Neural progenitor cell (in vitro differentiated cells): ENCODE data around the gene MAT2A. TPM values are rescaled to one million over a fixed set of nuclear protein-coding genes. Genes with fewer than 3 reads are reported as not detected.
A peak's percentile ranks its signal among the peaks of the same experiment; 100 is the strongest.

ENCODE experiments used
- DNase-seq: peaks from one replicate; pipeline ENCODE4 v3.0.0-alpha.2; 2016; ENCODE audit warnings: low spot score
- H2AFZ ChIP-seq: fragments of 200-600 bp; sonication (generic); replicated peaks from 2 replicates; pipeline ENCODE4 v1.6.1; 2016; ENCODE audit warnings: antibody characterized with exemption
- H3F3A ChIP-seq: fragments of 200-600 bp; sonication (generic); 2 replicates; pipeline ENCODE4 v1.6.1; 2016; ENCODE audit warnings: antibody characterized with exemption, low read depth
- H3K27ac ChIP-seq: fragments of 200-600 bp; sonication (generic); 2 replicates; pipeline ENCODE4 v1.5.1; 2016; ENCODE audit warnings: mild to moderate bottlenecking
- H3K27me3 ChIP-seq: fragments of 200-600 bp; sonication (generic); 2 replicates; pipeline ENCODE4 v1.6.1; 2016; ENCODE audit warnings: mild to moderate bottlenecking, moderate library complexity
- H3K36me3 ChIP-seq: fragments of 200-600 bp; sonication (generic); 2 replicates; pipeline ENCODE4 v1.5.1; 2016
- H3K4me1 ChIP-seq: fragments of 200-600 bp; sonication (generic); 2 replicates; pipeline ENCODE4 v1.6.1; 2016; ENCODE audit warnings: mixed run types
- H3K4me2 ChIP-seq: fragments of 200-600 bp; sonication (generic); 2 replicates; pipeline ENCODE4 v1.6.1; 2016
- H3K4me3 ChIP-seq: fragments of 200-600 bp; sonication (generic); 2 replicates; pipeline ENCODE4 v1.5.1; 2016
- H3K79me2 ChIP-seq: fragments of 200-600 bp; sonication (generic); 2 replicates; pipeline ENCODE4 v1.6.1; 2016; ENCODE audit warnings: low read depth
- H3K9ac ChIP-seq: fragments of 200-600 bp; sonication (generic); 2 replicates; pipeline ENCODE4 v1.6.1; 2016
- H3K9me3 ChIP-seq: fragments of 200-600 bp; sonication (generic); 2 replicates; pipeline ENCODE4 v1.5.1; 2016; ENCODE audit warnings: low read depth
- H4K20me1 ChIP-seq: fragments of 200-600 bp; sonication (generic); 2 replicates; pipeline ENCODE4 v1.6.1; 2016; ENCODE audit warnings: low read depth
- H3K27ac Mint-ChIP-seq: 3 replicates; pipeline ENCODE4 v1.8.0; 2021; ENCODE audit warnings: mixed read lengths
- H3K27me3 Mint-ChIP-seq: 2 replicates; pipeline ENCODE4 v1.8.0; 2022; ENCODE audit warnings: low read depth, mild to moderate bottlenecking, inconsistent platforms, moderate library complexity, mixed read lengths; ENCODE audit not compliant: insufficient read depth
- H3K36me3 Mint-ChIP-seq: 3 replicates; pipeline ENCODE4 v1.8.0; 2021; ENCODE audit warnings: mixed read lengths
- H3K4me1 Mint-ChIP-seq: 3 replicates; pipeline ENCODE4 v1.8.0; 2021; ENCODE audit warnings: mixed read lengths
- H3K4me3 Mint-ChIP-seq: 3 replicates; pipeline ENCODE4 v1.8.0; 2021; ENCODE audit warnings: mild to moderate bottlenecking, moderate library complexity, mixed read lengths
- H3K9me3 Mint-ChIP-seq: 3 replicates; pipeline ENCODE4 v1.8.0; 2020; ENCODE audit warnings: mixed read lengths
- EZH2 ChIP-seq: fragments of 200-600 bp; sonication (generic); IDR thresholded peaks from 2 replicates; pipeline ENCODE4 v1.6.1; 2017; ENCODE audit warnings: antibody characterized with exemption, mild to moderate bottlenecking, moderate library complexity
- EZH2phosphoT487 ChIP-seq: fragments of 200-600 bp; sonication (generic); IDR thresholded peaks from 2 replicates; pipeline ENCODE4 v1.6.1; 2017; ENCODE audit warnings: antibody characterized with exemption
- total RNA-seq: library from RNA; depleted of rRNA; stranded (reverse); fragments of >200 nt; gene quantifications from 2 replicates; pipeline ENCODE4 v1.2.3, GENCODE V29; 2015; ENCODE audit warnings: low replicate concordance
- TF ChIP-seq, protein P1 (sequence below): fragments of 200-600 bp; sonication (generic); IDR thresholded peaks from 2 replicates; pipeline ENCODE4 v1.5.1; 2017; ENCODE audit warnings: antibody characterized with exemption, mild to moderate bottlenecking

MAT2A gene
- total RNA-seq, 1 donor from 2014 or later: 221 TPM

DNA sequence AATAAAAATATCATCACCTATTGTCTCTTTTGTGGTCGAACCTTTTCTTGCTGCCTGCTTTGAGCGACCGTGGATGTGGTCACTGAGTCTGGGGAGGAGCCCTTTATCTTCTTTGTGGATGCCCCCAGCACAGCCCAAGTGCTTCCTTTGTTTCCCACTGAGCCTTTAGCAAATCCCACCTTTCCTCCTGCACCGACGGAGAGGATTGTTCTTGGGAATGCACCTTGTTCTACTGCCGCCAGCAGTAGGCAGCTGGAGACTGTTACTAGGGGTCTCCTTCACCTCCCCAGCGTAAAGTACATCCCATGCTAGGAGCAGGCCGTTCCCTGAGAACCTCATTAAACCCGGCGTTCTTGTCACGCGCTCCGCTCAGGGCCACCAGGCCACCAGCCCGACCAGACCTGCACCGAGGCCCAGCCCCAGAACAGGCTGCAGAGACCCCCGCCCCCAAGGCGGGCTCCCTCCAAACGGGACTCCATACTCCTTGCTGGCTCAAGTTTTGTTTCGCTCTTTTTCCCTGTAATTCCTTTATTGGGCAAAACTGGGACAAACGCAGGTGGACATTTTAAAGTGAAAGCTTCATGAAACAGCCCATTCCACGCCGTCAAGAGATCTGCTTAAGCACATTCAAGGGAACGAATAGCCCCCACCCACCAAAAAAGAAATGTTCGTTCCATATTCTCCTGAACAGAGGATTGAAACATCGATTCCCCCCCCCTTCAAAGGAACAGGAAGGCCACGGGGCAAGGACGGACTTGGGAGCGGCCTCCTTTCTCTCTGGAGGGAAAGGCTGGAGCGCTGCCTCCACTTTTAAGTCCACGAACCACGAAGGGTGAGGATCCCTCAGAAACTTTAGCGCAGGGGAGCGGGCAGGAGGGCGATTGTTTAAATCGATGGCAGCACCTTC, 1.1 kb upstream of the MAT2A start:
- H3F3A ChIP-seq: peaks cover 45% of the 10 kb centered on the region
- H3K4me1 ChIP-seq: peaks cover 40% of the 10 kb centered on the region
- H3K27ac ChIP-seq: peak overlapping the region; percentile 100
- Mint-ChIP-seq H3K36me3 (peaks cover 27% of the 10 kb centered on the region), H3K27me3 (peaks cover 3% of the 10 kb centered on the region), H3K4me3 (peak overlapping the region; percentile 97), H3K4me1 (peaks cover 48% of the 10 kb centered on the region), H3K27ac (peak overlapping the region; percentile 100), H3K9me3 (no peaks in the 10 kb centered on the region)
- H4K20me1 ChIP-seq: peaks cover 35% of the 10 kb centered on the region
- peak overlapping the region; percentile 98 for H3K9ac ChIP-seq
- H3K79me2 ChIP-seq: peaks cover 61% of the 10 kb centered on the region
- no peaks in the 10 kb centered on the region for H3K27me3 ChIP-seq
- H2AFZ ChIP-seq: peak overlapping the region; percentile 44
- H3K4me3 ChIP-seq: peak overlapping the region; percentile 72
- peak; percentile 75 for DNase-seq
- no peaks in the 10 kb centered on the region for H3K9me3 ChIP-seq
- TF ChIP-seq EZH2phosphoT487: no peak
- no peak for TF ChIP-seq EZH2
- TF ChIP-seq, protein P1, sequence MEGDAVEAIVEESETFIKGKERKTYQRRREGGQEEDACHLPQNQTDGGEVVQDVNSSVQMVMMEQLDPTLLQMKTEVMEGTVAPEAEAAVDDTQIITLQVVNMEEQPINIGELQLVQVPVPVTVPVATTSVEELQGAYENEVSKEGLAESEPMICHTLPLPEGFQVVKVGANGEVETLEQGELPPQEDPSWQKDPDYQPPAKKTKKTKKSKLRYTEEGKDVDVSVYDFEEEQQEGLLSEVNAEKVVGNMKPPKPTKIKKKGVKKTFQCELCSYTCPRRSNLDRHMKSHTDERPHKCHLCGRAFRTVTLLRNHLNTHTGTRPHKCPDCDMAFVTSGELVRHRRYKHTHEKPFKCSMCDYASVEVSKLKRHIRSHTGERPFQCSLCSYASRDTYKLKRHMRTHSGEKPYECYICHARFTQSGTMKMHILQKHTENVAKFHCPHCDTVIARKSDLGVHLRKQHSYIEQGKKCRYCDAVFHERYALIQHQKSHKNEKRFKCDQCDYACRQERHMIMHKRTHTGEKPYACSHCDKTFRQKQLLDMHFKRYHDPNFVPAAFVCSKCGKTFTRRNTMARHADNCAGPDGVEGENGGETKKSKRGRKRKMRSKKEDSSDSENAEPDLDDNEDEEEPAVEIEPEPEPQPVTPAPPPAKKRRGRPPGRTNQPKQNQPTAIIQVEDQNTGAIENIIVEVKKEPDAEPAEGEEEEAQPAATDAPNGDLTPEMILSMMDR: no peak
- peak overlapping the region; percentile 89 for H3K4me2 ChIP-seq
- peaks cover 23% of the 10 kb centered on the region for H3K36me3 ChIP-seq

DNA sequence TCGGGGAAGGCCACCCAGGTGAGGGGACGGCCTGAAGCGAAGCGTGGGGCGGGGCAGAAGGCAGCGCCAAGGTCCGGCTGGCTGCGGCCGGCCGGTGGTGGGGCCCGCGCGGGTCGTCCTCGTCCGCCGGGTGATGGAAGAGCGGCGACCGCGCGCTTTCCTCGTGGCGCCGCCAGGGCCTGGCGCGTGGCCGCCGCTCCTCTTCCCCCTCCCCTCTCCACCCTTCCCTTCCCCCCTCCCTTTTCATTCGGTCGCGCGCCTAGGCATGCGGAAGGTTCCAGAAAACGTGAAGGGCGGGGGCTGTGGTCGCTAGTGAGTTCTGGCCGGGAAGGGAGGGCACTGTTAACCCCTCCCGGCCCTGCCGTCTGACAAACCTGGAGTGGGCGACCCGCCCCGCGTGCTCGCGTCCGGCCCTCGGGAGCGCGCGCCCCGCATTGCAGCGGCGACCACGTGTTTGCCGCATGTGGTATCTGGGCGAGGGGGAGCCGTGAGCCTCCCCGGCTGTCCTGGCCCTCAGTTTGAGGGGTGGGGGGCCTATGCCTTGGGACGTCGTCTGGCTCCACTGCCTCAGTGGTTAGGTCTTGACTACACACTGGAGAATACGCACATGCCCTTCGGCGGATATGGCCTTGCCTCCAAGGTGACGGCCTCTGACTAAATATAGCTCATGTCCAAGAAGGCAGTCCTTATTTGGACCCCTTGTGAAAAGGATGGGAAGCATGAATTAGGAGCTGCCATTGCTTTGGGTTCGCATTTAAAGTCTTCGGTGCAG, 579 bp downstream of the MAT2A start:
- H3K36me3 ChIP-seq: peaks cover 30% of the 10 kb centered on the region
- Mint-ChIP-seq H3K27ac (peak overlapping the region; percentile 96), H3K27me3 (peaks cover 3% of the 10 kb centered on the region), H3K9me3 (no peaks in the 10 kb centered on the region), H3K36me3 (peaks cover 39% of the 10 kb centered on the region), H3K4me1 (peaks cover 62% of the 10 kb centered on the region), H3K4me3 (peak overlapping the region; percentile 97)
- DNase-seq: no peak
- H3K4me1 ChIP-seq: peaks cover 43% of the 10 kb centered on the region
- H2AFZ ChIP-seq: no peak overlapping the region
- peak overlapping the region; percentile 89 for H3K4me2 ChIP-seq
- peaks cover 69% of the 10 kb centered on the region for H3K79me2 ChIP-seq
- peak overlapping the region; percentile 100 for H3K27ac ChIP-seq
- H3K9ac ChIP-seq: peak overlapping the region; percentile 98
- H3K9me3 ChIP-seq: no peaks in the 10 kb centered on the region
- H4K20me1 ChIP-seq: peaks cover 49% of the 10 kb centered on the region
- H3K27me3 ChIP-seq: no peaks in the 10 kb centered on the region
- TF ChIP-seq EZH2: no peak
- TF ChIP-seq, protein P1: peak; percentile 4
- peak overlapping the region; percentile 72 for H3K4me3 ChIP-seq
- H3F3A ChIP-seq: peaks cover 60% of the 10 kb centered on the region

DNA sequence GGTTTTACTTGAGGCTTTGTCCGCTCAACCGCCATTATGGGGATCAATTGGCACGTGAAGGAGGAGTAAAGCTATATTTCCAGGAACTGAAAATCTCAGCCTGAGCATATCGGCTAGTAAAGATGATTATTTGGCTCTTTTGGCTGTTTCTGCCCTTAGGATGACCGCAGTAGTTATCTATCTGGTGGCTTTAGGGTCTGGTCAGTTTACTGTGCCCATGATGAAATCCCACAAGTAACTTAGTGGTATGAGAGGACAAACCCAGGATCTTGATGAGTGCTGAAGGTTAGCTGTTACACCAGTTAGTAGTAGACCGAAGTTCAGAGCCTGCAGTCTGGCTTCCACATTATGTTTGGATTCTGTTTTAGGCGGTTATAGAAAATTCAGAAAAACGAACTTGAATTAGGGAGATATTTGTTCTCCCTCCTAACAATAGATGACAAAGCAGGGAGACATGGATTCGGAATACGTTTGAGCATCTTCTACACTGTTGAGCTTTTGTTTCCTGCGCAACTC, 1.2 kb downstream of the MAT2A start:
- Histone ChIP-seq H3K79me2 (peaks cover 69% of the 10 kb centered on the region), H3K27ac (no peak overlapping the region), H3K9me3 (no peaks in the 10 kb centered on the region), H3K4me2 (peak overlapping the region; percentile 89), H3K27me3 (no peaks in the 10 kb centered on the region), H3K9ac (peak overlapping the region; percentile 98), H4K20me1 (peaks cover 55% of the 10 kb centered on the region), H2AFZ (no peak overlapping the region), H3F3A (peaks cover 67% of the 10 kb centered on the region), H3K4me3 (peak overlapping the region; percentile 72), H3K36me3 (peaks cover 30% of the 10 kb centered on the region), H3K4me1 (peaks cover 43% of the 10 kb centered on the region)
- no peak for DNase-seq
- TF ChIP-seq EZH2phosphoT487 (no peak), EZH2 (no peak)
- TF ChIP-seq, protein P1: no peak
- peaks cover 39% of the 10 kb centered on the region for H3K36me3 Mint-ChIP-seq
- H3K4me1 Mint-ChIP-seq: peaks cover 62% of the 10 kb centered on the region
- H3K27ac Mint-ChIP-seq: peak overlapping the region; percentile 3
- H3K4me3 Mint-ChIP-seq: peak overlapping the region; percentile 97
- H3K27me3 Mint-ChIP-seq: peaks cover 3% of the 10 kb centered on the region
- H3K9me3 Mint-ChIP-seq: no peaks in the 10 kb centered on the region
